ENCODE results near the gene NEURL4.
"Not testable (repeated sequence)": the region's sequence is repeated elsewhere in the genome, so short reads cannot be mapped to it uniquely, and the experiment has no call there.

Gene NEURL4

DNA sequence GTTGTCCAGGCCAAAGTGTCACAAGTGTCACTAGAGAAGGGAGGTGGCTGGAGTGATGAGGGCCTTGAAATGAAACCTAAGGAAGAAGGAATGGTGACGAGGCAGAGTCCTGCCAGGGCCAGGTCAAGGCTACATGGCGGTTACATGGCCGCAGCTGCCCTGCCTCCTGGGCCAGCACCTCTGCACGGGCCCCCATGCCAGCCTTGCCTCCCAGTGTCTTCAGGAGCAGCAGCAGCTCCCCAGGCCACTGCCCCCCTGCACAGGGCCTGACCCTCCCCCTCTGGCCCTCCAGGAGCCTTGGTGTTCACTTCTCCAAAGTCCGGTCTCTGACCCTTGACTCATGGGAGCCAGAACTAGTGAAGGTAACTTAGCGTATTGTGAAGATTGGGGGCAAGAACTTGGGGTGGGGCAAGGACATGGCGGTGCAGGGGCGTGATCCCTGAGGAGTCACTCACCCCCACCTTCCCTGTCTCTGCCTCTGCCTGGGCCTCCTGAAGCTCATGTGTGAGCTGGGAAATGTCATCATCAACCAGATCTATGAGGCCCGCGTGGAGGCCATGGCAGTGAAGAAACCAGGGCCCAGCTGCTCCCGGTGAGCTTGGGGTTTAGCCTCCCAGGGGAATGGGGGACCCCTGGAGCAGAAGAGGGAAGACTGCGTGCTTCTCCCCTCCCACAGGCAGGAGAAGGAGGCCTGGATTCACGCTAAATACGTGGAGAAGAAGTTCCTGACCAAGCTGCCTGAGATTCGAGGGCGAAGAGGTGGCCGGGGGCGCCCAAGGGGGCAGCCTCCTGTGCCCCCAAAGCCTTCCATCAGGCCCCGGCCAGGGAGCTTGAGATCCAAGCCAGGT lies 18.7 kb upstream of the NEURL4 start:
- no peak for DNase-seq (ENCODE audit: low spot score)

DNA sequence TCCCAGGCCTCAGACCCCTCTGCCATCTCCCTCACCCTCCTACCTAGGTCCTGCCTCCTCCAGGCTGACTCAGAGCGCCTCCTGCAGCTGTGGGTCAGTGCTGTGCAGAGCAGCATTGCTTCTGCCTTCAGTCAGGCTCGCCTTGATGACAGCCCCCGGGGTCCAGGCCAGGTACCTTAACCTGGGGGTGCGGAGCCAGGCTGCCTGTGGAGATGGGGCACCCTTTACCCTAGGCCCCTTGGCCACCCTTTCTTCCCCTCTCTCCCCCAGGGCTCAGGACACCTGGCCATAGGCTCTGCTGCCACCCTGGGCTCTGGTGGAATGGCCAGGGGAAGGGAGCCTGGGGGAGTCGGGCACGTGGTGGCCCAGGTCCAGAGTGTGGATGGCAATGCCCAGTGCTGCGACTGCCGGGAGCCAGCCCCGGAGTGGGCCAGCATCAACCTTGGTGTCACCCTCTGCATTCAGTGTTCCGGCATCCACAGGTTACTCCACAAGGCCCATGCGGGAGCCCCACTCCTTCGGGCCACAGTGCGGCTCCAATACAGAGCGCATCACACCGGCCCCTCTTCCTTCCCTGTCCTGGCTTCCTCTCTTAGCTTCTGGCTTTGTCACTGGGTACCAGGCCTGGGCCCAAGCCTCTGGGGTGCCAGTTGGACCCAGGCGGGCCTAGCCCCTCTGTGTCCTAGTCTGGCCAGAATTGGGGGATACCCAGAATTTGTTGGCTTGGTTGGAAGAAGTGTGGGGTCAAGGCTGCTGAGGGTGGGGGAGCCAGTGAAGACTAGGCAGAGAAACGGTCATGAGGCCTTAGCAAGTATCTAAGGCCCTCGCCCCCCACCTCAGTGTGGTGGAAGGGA lies 17.9 kb upstream of the NEURL4 start:
- DNase-seq (ENCODE audit: low spot score), result no peak

DNA sequence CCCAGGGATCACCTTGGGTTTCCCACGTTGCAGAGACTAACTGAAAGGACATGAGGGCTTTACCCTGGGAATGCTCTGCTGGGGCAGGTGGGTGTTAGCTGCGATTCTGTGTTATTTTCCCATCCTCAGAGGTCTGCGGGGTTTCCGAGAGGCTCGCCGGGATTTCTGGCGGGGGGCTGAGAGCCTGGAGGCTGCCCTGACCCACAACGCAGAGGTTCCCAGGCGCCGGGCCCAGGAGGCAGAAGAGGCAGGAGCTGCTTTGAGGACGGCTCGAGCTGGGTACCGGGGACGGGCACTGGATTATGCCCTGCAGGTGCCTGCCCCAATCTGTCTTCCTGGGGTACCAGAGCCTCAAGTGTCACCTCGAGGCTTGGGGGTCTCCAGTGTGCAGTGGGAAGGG lies 14.1 kb upstream of the NEURL4 start:
- no peak for DNase-seq (ENCODE audit: low spot score)

DNA sequence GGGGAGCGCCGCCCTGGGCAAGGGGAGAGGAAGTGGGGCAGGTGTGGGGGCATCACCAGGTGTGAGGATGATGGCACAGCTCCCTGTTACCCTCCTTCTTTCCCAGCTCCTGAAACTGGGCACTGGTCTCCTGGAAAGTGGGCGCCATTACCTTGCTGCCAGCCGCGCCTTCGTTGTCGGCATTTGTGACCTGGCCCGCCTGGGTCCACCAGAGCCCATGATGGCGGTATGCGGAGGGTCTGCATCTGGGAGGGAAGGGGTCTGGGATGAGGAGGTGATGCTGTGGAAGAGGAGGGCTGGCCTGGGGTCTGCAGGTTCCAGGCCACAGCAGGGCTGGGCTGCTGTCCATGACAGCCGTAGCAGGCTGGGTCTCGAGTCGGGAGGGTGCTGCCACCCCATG lies 12.7 kb upstream of the NEURL4 start:
- DNase-seq (ENCODE audit: low spot score), result no peak

DNA sequence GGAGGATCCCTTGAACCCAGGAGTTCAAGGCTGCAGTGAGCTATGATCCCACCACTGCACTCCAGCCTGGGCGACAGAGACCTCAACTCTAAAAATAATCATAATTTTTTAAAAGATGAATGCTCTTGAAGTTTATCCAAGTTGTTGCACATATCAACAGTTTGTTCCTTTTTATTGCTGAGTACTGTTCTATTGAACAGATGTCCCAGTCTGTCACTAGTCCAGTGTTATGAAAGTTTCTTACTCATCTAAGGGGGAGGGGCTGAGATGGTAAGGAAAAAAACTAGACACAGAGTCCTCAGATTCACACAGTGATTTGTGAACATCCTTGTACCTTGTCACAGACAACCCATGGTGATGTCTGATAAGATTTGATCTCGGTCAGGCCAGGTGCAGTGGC lies 11.0 kb upstream of the NEURL4 start:
- no peak for DNase-seq (ENCODE audit: low spot score)

DNA sequence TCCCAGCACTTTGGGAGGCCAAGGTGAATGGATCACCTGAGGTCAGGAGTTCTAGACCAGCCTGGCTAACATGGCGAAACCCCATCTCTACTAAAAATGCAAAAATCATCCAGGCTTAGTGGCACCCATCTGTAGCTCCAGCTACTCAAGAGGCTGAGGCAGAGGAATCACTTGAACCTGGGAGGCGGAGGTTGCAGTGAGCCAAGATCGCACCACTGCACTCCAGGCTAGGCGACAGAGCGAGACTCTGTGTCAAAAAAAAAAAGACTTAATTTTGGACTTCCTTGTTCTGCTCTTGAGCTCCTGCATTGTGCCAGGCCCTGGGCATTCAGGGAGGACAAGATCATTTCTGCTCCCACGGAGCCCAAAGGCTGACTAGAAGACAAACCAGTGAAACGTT lies 8.5 kb upstream of the NEURL4 start:
- not testable (repeated sequence) for DNase-seq (ENCODE audit: low spot score)

DNA sequence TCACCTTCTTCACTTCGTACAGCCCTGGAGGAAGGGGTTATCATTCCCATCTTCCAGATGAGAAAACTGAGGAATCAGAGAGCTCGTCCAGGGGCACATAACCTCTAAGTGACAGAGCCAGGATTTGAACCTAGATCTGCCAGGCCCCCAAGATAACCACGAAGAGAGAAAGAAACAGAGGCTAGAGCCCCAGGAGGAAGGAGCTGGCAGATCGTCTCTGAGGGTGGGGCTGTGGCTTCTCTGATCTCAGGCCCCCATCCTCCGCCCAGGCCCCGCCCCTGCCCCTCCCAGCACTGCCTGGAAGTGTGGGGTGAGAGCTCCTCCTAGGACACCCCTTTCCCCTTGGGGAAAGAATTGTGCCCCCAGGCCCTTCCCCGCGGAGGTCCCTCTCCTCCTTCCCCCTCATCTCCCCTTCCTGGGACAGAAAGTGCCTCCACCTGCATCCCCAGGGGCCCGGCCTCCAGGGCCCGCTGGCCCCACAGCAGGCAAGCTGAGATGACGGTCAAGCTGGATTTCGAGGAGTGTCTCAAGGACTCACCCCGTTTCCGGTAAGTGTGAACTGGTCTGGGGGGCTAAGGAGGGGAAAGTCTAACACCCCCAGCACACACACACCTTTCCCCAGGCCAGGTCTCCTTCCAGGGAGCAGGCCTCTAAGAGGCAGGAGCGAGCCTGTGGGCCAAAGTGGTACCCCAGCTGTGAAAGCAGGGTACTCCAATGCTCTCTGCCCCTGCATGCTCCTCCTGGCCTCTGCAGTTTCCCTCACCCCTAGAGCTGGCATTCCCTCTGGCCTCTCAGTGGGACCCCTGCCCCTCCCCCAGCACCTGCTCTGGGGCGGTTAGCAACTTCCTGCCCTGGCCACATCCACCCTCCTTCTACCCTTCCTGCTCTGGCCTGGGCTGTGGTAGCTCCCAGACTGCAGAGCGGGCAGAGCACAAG lies 7.4 kb upstream of the NEURL4 start, which contains the start of gene ACAP1:
TSS of gene ACAP1 (plus strand) at position 290 of the 936 bp plus-strand sequence. CDS start at position 496, 206 bp downstream.
- peak; percentile 91 for DNase-seq (ENCODE audit: low spot score)

DNA sequence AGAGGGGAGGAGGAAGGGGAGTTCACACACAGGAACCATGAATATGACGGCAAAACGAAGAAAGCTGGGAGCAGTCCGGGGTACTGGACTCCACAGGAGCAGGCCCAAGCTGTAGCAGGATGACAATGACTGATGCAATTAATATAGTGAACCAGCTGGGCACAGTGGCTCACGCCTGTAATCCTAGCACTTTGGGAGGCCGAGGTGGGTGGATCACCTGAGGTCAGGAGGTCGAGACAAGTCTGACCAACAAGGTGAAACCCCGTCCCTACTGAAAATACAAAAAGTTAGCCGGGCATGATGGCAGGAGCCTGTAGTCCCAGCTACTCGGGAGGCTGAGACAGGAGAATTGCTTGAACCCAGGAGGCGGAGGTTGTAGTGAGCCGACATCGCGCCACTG lies 6.6 kb upstream of the NEURL4 start:
- not testable (repeated sequence) for DNase-seq (ENCODE audit: low spot score)

DNA sequence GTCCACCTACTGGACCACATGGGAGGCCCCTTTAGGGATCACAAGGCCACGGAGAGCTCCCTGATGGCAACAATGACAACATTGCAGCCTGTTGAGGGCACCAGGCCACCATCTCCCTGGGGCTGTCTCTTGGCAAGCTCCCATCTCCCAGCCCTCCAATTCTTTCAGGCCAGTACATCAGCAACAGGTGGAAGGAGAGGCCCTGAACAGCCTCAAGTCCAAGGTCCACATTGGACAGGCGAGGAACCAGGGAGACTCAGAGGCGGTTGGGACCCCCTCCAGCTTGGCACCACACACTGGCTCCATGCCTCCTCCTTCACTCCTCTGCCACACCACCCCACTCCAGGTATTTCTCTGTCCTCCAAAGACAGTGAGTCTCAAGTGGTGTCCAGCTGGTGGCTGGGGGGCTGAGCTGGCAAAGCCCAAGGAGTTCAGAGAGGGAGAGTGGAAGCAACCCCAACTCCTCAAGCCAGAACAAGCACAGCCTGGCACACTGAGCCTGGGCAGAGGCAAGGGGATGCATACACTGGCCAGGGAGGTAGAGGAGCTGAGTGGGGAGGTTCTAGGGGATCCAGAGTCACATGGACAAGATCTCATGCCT lies 5.9 kb upstream of the NEURL4 start:
- DNase-seq (ENCODE audit: low spot score), result no peak

DNA sequence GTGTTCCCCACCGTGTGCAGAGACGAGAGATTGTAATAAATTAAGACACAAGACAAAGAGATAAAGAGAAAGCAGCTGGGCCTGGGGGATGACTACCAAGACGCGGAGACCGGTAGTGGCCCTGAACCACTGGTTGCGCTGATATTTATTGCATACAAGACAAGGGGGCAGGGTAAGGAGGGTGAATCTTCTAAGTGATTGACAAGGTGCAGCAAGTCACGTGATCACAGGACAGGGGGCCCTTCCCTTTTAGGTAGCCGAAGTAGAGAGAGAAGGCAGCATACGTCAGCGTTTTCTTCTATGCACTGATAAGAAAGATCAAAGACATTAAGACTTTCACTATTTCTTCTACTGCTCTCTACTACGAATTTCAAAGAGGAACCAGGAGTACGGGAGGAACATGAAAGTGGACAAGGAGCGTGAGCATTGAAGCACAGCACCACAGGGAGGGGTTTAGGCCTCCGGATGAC lies 3.5 kb upstream of the NEURL4 start:
- not testable (repeated sequence) for DNase-seq (ENCODE audit: low spot score)

DNA sequence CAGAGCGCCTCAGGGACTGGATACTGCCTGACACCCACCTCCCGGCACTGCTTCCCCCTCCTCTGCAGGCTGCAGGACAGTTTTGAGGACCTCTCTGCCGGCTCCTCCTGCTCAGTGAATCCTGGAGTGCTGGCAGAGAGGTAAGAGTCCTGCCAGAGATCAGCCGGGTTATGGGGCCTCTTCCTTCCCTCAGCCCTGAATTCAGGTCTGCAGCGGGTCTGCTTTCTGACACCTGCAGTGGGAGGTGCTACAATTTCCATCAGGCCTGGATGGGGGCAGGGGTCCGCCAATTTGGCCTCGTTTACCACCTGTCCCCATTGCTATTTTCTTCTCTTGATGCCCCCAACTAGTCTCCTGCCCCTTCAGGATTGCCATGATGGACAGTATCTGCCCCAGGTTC lies 3.0 kb upstream of the NEURL4 start:
- DNase-seq (ENCODE audit: low spot score), result no peak

DNA sequence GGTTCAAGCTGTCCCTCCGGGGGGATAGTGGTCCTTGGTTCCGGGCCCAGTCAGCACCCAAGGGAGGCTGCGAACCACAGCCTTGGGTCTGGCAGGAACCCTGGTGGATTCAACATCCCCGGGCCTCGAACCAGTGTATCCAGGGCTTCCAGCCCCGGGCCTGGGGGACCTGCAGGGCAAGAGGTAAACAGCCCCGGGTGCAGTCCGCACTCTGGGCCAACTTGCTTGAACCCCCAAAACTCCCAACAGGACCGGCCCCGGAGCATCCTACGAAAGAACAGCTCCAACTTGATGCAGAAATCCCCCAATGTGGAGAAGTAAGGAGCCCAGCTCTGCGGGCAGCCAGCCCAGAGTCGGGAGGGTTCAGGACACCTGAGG lies 1.5 kb upstream of the NEURL4 start:
- no peak for DNase-seq (ENCODE audit: low spot score)

DNA sequence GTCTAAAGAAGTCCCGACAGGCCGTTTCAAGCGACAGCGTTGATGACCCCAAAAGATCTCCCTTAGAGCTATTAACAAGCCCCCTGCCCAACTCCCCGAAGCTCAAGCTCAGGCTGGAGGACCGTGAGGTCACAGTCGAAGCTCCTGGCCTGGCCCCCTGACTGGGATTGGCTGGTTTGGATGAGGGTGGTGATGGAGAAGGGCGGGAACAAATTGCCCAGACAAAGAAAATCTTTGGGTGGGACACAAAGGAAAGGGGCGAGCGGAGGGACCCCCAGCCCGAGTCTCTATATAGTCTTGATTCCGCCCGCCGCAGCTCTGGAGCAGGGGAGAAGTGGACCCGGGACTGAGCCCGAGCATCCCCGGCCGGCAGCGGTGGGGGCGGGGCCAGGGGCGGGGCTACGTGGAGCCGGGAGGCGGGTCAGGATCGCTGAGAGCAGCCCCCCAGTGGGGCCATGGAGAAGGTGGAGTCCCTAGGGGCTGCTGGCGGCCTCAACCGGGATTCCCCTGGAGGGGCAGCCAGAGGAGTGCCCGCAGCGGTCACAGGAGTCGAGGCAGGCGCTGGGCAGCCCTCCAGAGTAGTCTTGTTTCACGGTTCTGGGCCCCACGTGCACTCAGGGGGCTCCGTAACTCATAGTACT lies 982 bp upstream of the NEURL4 start:
- peak; percentile 85 for DNase-seq (ENCODE audit: low spot score)

DNA sequence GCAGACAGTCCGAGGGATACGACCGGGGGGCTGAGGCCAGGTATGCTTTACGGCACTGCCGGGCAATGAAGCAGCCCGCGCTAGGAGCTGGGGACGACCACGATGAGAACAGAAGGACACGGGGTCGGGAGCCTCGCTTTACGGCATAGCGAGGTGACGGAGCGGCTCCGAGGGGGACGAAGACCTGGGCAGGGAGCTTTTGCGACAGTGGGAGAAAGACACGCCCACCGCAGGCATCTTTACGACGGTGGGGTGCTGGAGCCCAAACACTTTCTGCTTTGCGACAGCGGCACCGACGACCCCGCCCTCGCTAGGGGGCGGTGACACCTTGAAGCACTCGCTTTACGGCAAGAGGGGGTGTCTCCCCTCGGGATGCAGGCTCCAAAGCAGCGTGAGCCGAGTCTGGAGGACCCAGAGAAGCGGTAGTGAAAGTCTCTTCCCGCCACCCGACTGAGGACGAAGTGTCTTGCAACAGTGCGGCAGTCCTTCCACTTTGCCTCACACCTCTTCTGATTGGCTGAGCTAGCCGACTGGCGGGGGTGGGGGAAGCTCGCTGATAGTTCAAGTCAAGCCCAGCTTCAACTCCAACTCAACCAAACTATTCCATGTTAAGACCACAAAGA lies 350 bp upstream of the NEURL4 start:
- DNase-seq (ENCODE audit: low spot score), result peak; percentile 98

DNA sequence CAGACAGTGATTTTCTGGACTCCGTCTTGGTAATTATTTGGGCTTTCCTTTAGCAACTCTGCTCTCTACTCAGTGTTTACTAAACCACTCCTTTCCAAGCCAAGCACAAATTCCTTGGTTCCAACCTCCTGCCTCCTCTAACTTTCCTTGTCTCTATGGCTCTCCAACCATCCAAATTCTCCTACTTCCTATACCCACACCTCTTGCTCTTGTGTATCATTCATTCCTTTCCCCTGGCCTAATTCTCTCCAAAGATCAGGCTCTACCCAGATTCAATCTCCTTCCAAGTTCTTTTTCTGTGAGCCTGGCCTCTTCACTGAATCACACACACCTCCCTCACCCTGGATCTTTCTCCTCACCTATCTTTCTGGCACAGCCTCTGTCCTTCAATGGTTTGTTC lies 1.1 kb downstream of the NEURL4 start:
- no peak for DNase-seq (ENCODE audit: low spot score)

DNA sequence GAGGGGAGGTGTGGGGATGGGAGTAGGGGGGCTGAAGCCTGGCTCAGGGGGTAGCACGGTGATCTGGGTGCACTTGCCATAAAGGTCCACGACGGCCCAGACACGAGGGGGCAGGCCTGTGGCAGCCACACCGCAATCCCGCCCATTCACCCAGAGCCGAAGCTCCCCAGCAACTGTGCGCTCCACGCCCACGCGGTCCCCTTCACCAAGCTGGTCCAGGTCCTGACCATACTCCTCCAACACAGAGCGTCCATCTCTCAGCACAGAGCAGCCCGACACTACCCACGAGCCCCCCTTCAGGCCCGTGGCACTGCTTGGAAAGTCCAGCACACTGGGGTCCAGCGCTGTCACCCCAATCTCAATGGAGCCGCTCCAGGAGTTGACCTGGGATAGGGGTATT lies 1.6 kb downstream of the NEURL4 start:
- no peak for DNase-seq (ENCODE audit: low spot score)

DNA sequence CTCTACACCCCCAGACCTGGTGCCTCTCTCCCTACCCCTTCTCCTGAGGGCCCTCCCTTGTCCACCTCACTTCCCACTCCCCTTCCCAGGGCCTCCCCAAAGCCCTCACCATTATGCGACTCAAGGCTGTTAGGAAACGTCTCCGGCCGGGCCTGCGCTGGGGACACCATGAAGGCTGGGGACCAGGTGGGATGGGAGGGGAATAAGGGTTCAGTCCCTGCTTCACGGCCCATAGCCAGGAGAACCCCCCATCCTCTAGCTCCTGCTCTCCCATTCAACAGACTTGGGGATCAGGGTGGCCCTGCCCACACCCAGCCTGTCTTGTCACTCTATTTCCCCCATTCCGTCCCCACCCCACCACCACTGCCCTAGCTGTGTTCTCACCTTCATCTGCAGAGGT lies 2.1 kb downstream of the NEURL4 start:
- no peak for DNase-seq (ENCODE audit: low spot score)

DNA sequence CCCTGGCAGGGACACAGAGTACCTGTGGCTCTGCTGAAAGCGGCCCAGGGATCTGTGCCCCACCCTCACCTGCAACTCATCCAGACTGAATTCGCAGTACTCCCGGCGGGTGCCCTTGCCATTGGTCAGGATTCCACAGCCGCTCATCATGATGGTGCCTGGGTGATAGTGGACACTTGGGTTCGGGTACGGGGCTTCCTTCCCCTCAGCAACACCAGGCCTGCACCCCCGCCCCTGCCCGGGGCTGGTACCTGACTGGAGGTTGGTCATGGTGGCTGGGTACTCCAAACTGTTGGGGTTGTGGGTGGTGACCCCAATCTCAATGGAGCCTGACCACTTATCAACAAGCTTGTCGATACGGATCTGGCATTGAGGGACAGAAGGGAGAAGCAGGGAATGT lies 2.9 kb downstream of the NEURL4 start:
- DNase-seq (ENCODE audit: low spot score), result no peak

DNA sequence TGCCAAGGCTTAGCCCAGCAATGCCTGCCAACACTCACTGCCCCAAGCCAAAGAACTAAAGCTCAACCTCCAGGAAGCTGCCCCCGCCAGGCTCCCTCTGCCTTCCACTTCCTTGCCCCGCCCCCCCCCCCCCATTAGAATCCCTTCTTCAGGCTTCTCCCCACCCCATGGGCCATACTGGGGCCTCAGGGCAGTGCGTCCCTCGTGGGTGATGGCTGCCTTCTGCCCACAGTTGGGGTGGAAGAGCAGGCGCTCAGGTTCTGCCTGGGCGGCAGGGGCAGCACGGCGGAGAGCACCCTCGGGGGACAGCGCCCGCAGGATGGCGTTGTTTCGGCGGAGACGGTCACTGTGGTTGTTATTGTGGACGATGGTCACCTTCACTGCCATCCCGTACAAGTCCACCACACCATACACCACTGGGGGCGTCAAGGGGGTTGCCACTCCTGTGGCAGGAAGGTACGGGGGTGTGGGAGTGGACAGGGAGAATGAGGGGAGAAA lies 4.1 kb downstream of the NEURL4 start:
- DNase-seq (ENCODE audit: low spot score), result no peak

DNA sequence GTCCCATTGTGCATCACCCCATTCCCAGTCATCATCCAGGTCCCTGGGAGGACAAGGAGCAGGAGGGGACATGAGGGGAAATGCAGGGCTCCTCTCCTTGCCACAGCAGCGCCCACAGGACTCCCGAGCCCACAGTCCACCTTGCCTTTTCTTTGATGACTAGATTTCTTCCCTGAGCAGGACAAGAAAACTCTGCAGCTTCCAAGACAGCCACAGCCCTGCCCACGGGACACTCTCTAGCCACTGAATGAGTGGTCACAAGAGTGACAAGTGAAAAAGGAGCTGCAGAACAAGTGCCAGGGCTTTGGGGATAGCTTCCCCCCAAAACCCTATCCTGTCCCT lies 4.7 kb downstream of the NEURL4 start:
- DNase-seq (ENCODE audit: low spot score), result no peak
